HT-29 (cell line): ENCODE results near the gene RAB3IL1. TPM values are rescaled to one million over a fixed set of nuclear protein-coding genes. Genes with fewer than 3 reads are reported as not detected.

Source experiments
- DNase-seq: peaks from one replicate; pipeline ENCODE4 v3.0.0-alpha.2; 2015; ENCODE audit warnings: low spot score
- small RNA-seq: library from RNA; depleted of rRNA; stranded (forward); fragments of <200 nt; gene quantifications from one replicate; pipeline ENCODE3, GENCODE V24; 2014
- total RNA-seq: library from RNA; depleted of rRNA; stranded (reverse); fragments of >200 nt; shearing (Covaris generic); gene quantifications from 2 replicates; pipeline ENCODE4 v1.2.3, GENCODE V29; 2014; rRNA removed

Gene RAB3IL1
- total RNA-seq, 1 experiment from 2014 or later = 1.6 TPM

- DNase-seq = no peak
These were observed 69.3 kb downstream of the RAB3IL1 start for GRCh38 chr11:61847914-61848581.

Small RNA genes lying within 50 kb of the gene (small RNA-seq; reads per million reads assigned to genes)
- gene MIR6746 (not detected), gene RNU6-1243P (not detected)

Other genes with a start within 250 kb of the RAB3IL1 start
- gene DAGLA, start 237.2 kb downstream of the RAB3IL1 start, total RNA-seq = 9.2 and 9.7 TPM in 2 replicates
- gene MYRF, start 164.9 kb downstream of the RAB3IL1 start, total RNA-seq = 70.1 and 105 TPM in 2 replicates
- gene TMEM258, start 125.0 kb downstream of the RAB3IL1 start, total RNA-seq = 113 and 120 TPM in 2 replicates
- gene FEN1, start 124.7 kb downstream of the RAB3IL1 start, total RNA-seq = 137 and 147 TPM in 2 replicates
- 1.9 and 9.4 TPM in 2 replicates for gene FADS1, start 100.6 kb downstream of the RAB3IL1 start, total RNA-seq
- not detected in 2 replicates for gene FADS2, start 89.3 kb downstream of the RAB3IL1 start, total RNA-seq
- 42.2 and 44.0 TPM in 2 replicates for gene FADS3, start 26.0 kb downstream of the RAB3IL1 start, total RNA-seq
- gene BEST1, start 32.8 kb upstream of the RAB3IL1 start, total RNA-seq = 0.46 TPM in 1 of 2 replicates, not detected in the other
- gene FTH1, start 50.1 kb upstream of the RAB3IL1 start, total RNA-seq = 1,803 and 2,077 TPM in 2 replicates
- 131 and 164 TPM in 2 replicates for gene INCENP, start 206.4 kb upstream of the RAB3IL1 start, total RNA-seq